HEK293 (cell line): ENCODE measurements around the gene DNHD1.

Experiments
- CTCF ChIA-PET: fragments of 350-600 bp; formaldehyde crosslinking; extraction: SDS; loops from one replicate; lab custom pipeline; 2021; ENCODE audit warnings: antibody characterized with exemption; lab: Yijun Ruan, JAX
- POLR2A ChIA-PET: fragments of 300-600 bp; formaldehyde crosslinking; extraction: SDS; loops from one replicate; lab custom pipeline; 2020; ENCODE audit warnings: antibody characterized with exemption, inconsistent platforms; lab: Yijun Ruan, JAX
- H3K27ac ChIP-seq: fragments of 200-500 bp; sonication (Bioruptor generic); 2 replicates; pipeline ENCODE4 v1.5.1; 2014; ENCODE audit warnings: low read depth, low read length, control low read depth, inconsistent platforms; ENCODE audit errors: extremely low read depth
- H3K36me3 ChIP-seq, 2 experiments: fragments of 200-500 bp in 1 of 2; sonication (Bioruptor generic) in 1 of 2; 1 replicate in 1 of 2; 2 replicates in 1 of 2; pipeline ENCODE4 v1.5.1; 2014 to 2017; ENCODE audit warnings: inconsistent platforms in 2 of 2, low read length in 2 of 2; ENCODE audit not compliant: control insufficient read depth in 2 of 2, insufficient read depth in 1 of 2
- H3K4me1 ChIP-seq: fragments of 200-500 bp; sonication (Bioruptor generic); 2 replicates; pipeline ENCODE4 v1.5.1; 2014; ENCODE audit warnings: mild to moderate bottlenecking, low read length, inconsistent platforms; ENCODE audit not compliant: control insufficient read depth, insufficient read depth
- H3K4me3 ChIP-seq: 2 replicates; pipeline ENCODE4 v1.5.1; 2011; ENCODE audit warnings: low read depth, mild to moderate bottlenecking, control low read depth, low read length, moderate library complexity
- H3K9me3 ChIP-seq: fragments of 200-500 bp; sonication (Bioruptor generic); 2 replicates; pipeline ENCODE4 v1.5.1; 2014; ENCODE audit warnings: low read depth, low read length, inconsistent platforms; ENCODE audit not compliant: control insufficient read depth, insufficient read depth
- FEZF1 ChIP-seq: fragments of 450-650 bp; formaldehyde crosslinking; IDR thresholded peaks from 2 replicates; pipeline ENCODE4 v1.5.1; 2016; ENCODE audit warnings: missing biosample characterization, missing genetic modification characterization
- HOXC10 ChIP-seq: sonication (generic); formaldehyde crosslinking; IDR thresholded peaks from 2 replicates; pipeline ENCODE4 v1.8.1; 2023; ENCODE audit warnings: mild to moderate bottlenecking, missing genetic modification reagents
- KLF8 ChIP-seq: fragments of 450-650 bp; formaldehyde crosslinking; IDR thresholded peaks from 2 replicates; pipeline ENCODE4 v1.5.1; 2016; ENCODE audit warnings: missing biosample characterization, missing genetic modification characterization
- KLF9 ChIP-seq: fragments of 450-650 bp; formaldehyde crosslinking; IDR thresholded peaks from 2 replicates; pipeline ENCODE4 v1.5.1; 2016; ENCODE audit warnings: missing biosample characterization, missing genetic modification characterization, low read depth
- OSR2 ChIP-seq: fragments of 450-650 bp; formaldehyde crosslinking; IDR thresholded peaks from 2 replicates; pipeline ENCODE4 v1.5.1; 2016; ENCODE audit warnings: missing biosample characterization, missing genetic modification characterization
- SALL2 ChIP-seq: fragments of 450-650 bp; formaldehyde crosslinking; IDR thresholded peaks from 2 replicates; pipeline ENCODE4 v1.5.0; 2017; ENCODE audit warnings: missing biosample characterization, mild to moderate bottlenecking, missing genetic modification characterization, borderline replicate concordance
- SP3 ChIP-seq: fragments of 450-650 bp; formaldehyde crosslinking; IDR thresholded peaks from 2 replicates; pipeline ENCODE4 v1.5.1; 2016; ENCODE audit warnings: missing biosample characterization, missing genetic modification characterization
- ZNF169 ChIP-seq: fragments of 450-650 bp; formaldehyde crosslinking; IDR thresholded peaks from 2 replicates; pipeline ENCODE4 v1.5.1; 2016; ENCODE audit warnings: missing biosample characterization, missing genetic modification characterization
- ZNF184 ChIP-seq: fragments of 450-650 bp; IDR thresholded peaks from 2 replicates; pipeline ENCODE4 v1.5.1; 2018; ENCODE audit warnings: missing biosample characterization, mild to moderate bottlenecking, missing genetic modification characterization
- ZNF202 ChIP-seq: fragments of 450-650 bp; formaldehyde crosslinking; IDR thresholded peaks from 2 replicates; pipeline ENCODE4 v1.5.1; 2016; ENCODE audit warnings: missing biosample characterization, missing genetic modification characterization, borderline replicate concordance
- ZNF221 ChIP-seq: fragments of 450-650 bp; formaldehyde crosslinking; IDR thresholded peaks from 2 replicates; pipeline ENCODE4 v1.5.1; 2017; ENCODE audit warnings: missing biosample characterization, missing genetic modification characterization, borderline replicate concordance
- ZNF302 ChIP-seq: fragments of 450-650 bp; formaldehyde crosslinking; IDR thresholded peaks from 2 replicates; pipeline ENCODE4 v1.5.1; 2016; ENCODE audit warnings: missing biosample characterization, missing genetic modification characterization, low read depth
- ZNF324 ChIP-seq: fragments of 450-650 bp; formaldehyde crosslinking; IDR thresholded peaks from 2 replicates; pipeline ENCODE4 v1.5.1; 2016; ENCODE audit warnings: missing biosample characterization, missing genetic modification characterization
- ZNF404 ChIP-seq: fragments of 450-650 bp; formaldehyde crosslinking; IDR thresholded peaks from 2 replicates; pipeline ENCODE4 v1.5.1; 2017; ENCODE audit warnings: missing biosample characterization, missing genetic modification characterization
- ZNF416 ChIP-seq: fragments of 450-650 bp; formaldehyde crosslinking; IDR thresholded peaks from 2 replicates; pipeline ENCODE4 v1.5.1; 2016; ENCODE audit warnings: missing biosample characterization, missing genetic modification characterization
- ZNF433 ChIP-seq: fragments of 450-650 bp; formaldehyde crosslinking; IDR thresholded peaks from 2 replicates; pipeline ENCODE4 v1.5.1; 2016; ENCODE audit warnings: missing biosample characterization, missing genetic modification characterization, low read depth
- ZNF529 ChIP-seq: fragments of 450-650 bp; formaldehyde crosslinking; IDR thresholded peaks from 2 replicates; pipeline ENCODE4 v1.5.1; 2017; ENCODE audit warnings: missing genetic modification characterization, missing biosample characterization; ENCODE audit not compliant: insufficient replicate concordance
- ZNF544 ChIP-seq: fragments of 450-650 bp; formaldehyde crosslinking; IDR thresholded peaks from 2 replicates; pipeline ENCODE4 v1.5.0; 2017; ENCODE audit warnings: missing biosample characterization, missing genetic modification characterization
- ZNF654 ChIP-seq: fragments of 450-650 bp; formaldehyde crosslinking; IDR thresholded peaks from 2 replicates; pipeline ENCODE4 v1.5.1; 2016; ENCODE audit warnings: low read depth, missing biosample characterization, missing genetic modification characterization
- TF ChIP-seq, protein P1 (sequence below): fragments of 450-650 bp; formaldehyde crosslinking; IDR thresholded peaks from 2 replicates; pipeline ENCODE4 v1.5.1; 2016; ENCODE audit warnings: missing biosample characterization, missing genetic modification characterization
- TF ChIP-seq, protein P2 (sequence below): fragments of 450-650 bp; formaldehyde crosslinking; IDR thresholded peaks from 2 replicates; pipeline ENCODE4 v1.5.1; 2017; ENCODE audit warnings: missing biosample characterization, mild to moderate bottlenecking, missing genetic modification characterization, moderate library complexity

The DNHD1 gene

DNA sequence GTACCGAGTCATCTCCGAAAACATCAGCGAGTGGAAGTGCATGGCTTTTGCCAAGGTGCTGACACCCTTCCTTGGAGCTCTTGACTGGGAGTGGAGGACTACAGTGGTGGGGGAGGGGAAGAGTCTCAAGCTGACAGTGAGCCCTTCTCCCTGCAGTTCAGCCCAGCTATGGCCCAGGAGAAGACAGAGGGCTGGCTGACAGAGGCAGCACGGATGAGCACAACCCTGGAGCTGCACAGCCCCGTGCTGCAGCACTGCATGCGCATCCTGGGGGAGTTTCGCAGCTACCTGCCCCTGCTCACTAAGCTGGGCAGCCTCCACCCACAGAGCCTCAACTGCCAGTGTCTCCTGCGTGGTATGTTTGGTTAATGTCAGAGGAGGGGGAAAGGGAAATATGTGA lies 41.4 kb downstream of the DNHD1 start:
- ChIA-PET CTCF (interaction anchor here (0.6 kb wide), 1 partner anchor 43 kb away, joined by 5 read pairs; no protein-coding TSS in a partner anchor), POLR2A (no interaction called here)
- Histone ChIP-seq H3K4me1 (no peaks in the 10 kb centered on the region), H3K4me3 (no peak overlapping the region), H3K36me3 (peaks cover 0 to 19% of the 10 kb centered on the region in 2 experiments; a peak in 1 of 3 replicates), H3K9me3 (no peaks in the 10 kb centered on the region), H3K27ac (no peak overlapping the region)
- TF ChIP-seq, protein P1, sequence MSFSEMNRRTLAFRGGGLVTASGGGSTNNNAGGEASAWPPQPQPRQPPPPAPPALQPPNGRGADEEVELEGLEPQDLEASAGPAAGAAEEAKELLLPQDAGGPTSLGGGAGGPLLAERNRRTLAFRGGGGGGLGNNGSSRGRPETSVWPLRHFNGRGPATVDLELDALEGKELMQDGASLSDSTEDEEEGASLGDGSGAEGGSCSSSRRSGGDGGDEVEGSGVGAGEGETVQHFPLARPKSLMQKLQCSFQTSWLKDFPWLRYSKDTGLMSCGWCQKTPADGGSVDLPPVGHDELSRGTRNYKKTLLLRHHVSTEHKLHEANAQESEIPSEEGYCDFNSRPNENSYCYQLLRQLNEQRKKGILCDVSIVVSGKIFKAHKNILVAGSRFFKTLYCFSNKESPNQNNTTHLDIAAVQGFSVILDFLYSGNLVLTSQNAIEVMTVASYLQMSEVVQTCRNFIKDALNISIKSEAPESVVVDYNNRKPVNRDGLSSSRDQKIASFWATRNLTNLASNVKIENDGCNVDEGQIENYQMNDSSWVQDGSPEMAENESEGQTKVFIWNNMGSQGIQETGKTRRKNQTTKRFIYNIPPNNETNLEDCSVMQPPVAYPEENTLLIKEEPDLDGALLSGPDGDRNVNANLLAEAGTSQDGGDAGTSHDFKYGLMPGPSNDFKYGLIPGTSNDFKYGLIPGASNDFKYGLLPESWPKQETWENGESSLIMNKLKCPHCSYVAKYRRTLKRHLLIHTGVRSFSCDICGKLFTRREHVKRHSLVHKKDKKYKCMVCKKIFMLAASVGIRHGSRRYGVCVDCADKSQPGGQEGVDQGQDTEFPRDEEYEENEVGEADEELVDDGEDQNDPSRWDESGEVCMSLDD (tag by site-specific recombination): no peak
- TF ChIP-seq ZNF324 (no peak), ZNF169 (tag by site-specific recombination) (no peak), SALL2 (tag by site-specific recombination) (no peak), ZNF404 (tag by site-specific recombination) (no peak), SP3 (tag by site-specific recombination) (no peak), KLF8 (tag by site-specific recombination) (no peak), ZNF221 (no peak), ZNF416 (tag by site-specific recombination) (no peak), ZNF654 (tag by site-specific recombination) (no peak), OSR2 (no peak), HOXC10 (CRISPR knock-in tag) (no peak), ZNF433 (tag by site-specific recombination) (no peak), KLF9 (tag by site-specific recombination) (no peak), ZNF544 (tag by site-specific recombination) (no peak), ZNF302 (tag by site-specific recombination) (no peak), ZNF529 (tag by site-specific recombination) (no peak), ZNF202 (tag by site-specific recombination) (no peak), ZNF184 (tag by site-specific recombination) (no peak), FEZF1 (tag by site-specific recombination) (no peak)

DNA sequence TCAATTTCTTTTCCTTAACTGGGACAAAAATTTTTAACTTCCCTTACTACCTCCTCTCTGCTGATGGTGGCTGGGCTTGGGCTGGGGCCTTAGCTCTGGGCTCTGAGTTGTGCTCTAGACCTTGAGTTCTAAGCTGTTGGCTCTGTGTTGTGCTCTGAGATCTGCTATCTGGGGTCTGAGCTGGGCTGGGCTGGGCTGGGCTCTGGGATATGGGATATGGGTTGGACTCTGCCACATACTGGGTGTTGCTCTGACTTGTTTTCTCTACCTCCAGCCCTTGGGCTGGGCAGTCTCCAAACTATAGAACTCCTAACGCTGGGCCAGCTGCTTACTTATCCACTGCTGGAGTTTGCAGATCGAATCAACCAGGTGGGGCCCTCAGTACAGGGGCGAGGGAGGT lies 41.9 kb downstream of the DNHD1 start:
- CTCF ChIA-PET: no interaction called here
- TF ChIP-seq, protein P2, sequence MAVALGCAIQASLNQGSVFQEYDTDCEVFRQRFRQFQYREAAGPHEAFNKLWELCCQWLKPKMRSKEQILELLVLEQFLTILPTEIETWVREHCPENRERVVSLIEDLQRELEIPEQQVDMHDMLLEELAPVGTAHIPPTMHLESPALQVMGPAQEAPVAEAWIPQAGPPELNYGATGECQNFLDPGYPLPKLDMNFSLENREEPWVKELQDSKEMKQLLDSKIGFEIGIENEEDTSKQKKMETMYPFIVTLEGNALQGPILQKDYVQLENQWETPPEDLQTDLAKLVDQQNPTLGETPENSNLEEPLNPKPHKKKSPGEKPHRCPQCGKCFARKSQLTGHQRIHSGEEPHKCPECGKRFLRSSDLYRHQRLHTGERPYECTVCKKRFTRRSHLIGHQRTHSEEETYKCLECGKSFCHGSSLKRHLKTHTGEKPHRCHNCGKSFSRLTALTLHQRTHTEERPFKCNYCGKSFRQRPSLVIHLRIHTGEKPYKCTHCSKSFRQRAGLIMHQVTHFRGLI (tag by site-specific recombination): peak; percentile 52; the same call in 1 of the 2 replicates
- TF ChIP-seq HOXC10 (CRISPR knock-in tag): no peak
- POLR2A ChIA-PET: no interaction called here

More for the DNA sequence above, 41.9 kb downstream of the DNHD1 start:
- Histone ChIP-seq H3K27ac (no peak overlapping the region), H3K36me3 (peaks cover 0 to 14% of the 10 kb centered on the region in 2 experiments; a peak in 1 of 3 replicates), H3K4me3 (no peak overlapping the region), H3K9me3 (no peaks in the 10 kb centered on the region), H3K4me1 (no peaks in the 10 kb centered on the region)
